Heart left ventricle (tissue), 13 donors: Measurements from ENCODE around the gene PRKCB.

Source experiments
- CTCF ChIP-seq, 12 donors: fragments of 200-600 bp; sonication (generic) in 4 of 12; IDR thresholded peaks; one replicate each; pipeline versions ENCODE4 v1.5.0 to v1.8.0; 2018 to 2022; ENCODE audit warnings: antibody characterized with exemption in 12 of 12, mild to moderate bottlenecking in 5 of 12
- POLR2A ChIP-seq, 2 donors: fragments of 450-650 bp; IDR thresholded peaks; one replicate each; pipeline ENCODE4 v1.6.1; 2017; ENCODE audit warnings: antibody characterized with exemption in 2 of 2, mild to moderate bottlenecking in 2 of 2, moderate library complexity in 2 of 2
- donor health status: ischemic (EF 13 %, LVEDD 7.1; RV severe dilation, severe dysfunction).
- donor health status: DM: no; HTN: yes; CAD: no.
- donor health status: DM: no; HTN: no; CAD: no.
- donor health status: ischemic (EF 25% LVEDD 6.9; RV normal size, moderate dysfunction).
- donor health status: ischemic (EF 25% LVEDD 5.7; RV mildly dilated, moderate dysfunction).
- donor health status: ischemic (EF 35%, LVEDD 5.7; RV mildly dilated, moderate dysfunction).
- donor health status: nonischemic (EF 11% LVEDD 7.7; RV severe dilation, severe dysfunction).
- donor health status: DM: yes; HTN: yes; CAD: no.
- donor health status: PGD.
- donor health status: ischemic (EF 29% LVEDD 5.4; RV normal size, mild dysfunction).
- donor health status: nonischemic (EF 23%, LVEDD 6.1; RV moderate dilation, normal function).

GRCh38 chr16:23934610-23935236 is 98.9 kb downstream of the PRKCB start:
- TF ChIP-seq CTCF (IDR thresholded peaks at IDR 0.05) = no peak
- no peak for TF ChIP-seq POLR2A (IDR thresholded peaks at IDR 0.05)
